C4-2B (cell line): ENCODE results near the gene ZBTB20.

Experiments used
- H3K27ac ChIP-seq: fragments of 450-650 bp; 2 replicates; pipeline ENCODE4 v1.5.1; 2017
- ZFX ChIP-seq: fragments of 450-650 bp; IDR thresholded peaks from 2 replicates; pipeline ENCODE4 v1.6.1; 2017
- TF ChIP-seq, protein P1 (sequence below): fragments of 450-650 bp; conservative IDR thresholded peaks from 2 replicates; pipeline ENCODE4 v1.5.1; 2017; ENCODE audit warnings: mild to moderate bottlenecking

ZBTB20 gene

DNA sequence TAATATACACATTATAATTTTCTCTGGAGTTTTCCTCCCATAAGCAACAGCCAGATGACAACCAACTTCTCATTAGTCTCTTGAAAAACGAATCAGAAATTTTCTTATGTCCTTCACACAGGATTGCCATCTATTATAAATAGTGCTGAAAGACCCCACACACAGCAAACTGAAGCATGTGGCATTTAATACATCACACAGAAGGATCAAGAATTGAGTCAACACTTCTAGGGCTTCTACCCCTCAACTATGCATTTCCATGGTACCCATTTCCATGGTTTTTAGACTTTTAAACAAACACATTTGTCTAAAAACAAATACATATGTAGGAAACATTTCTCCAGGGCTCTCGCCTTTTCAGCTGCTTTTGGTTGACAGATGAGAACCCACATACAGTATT is 282.1 kb downstream of the ZBTB20 start:
- H3K27ac ChIP-seq = no peak overlapping the region
- no peak for TF ChIP-seq ZFX
- TF ChIP-seq, protein P1, sequence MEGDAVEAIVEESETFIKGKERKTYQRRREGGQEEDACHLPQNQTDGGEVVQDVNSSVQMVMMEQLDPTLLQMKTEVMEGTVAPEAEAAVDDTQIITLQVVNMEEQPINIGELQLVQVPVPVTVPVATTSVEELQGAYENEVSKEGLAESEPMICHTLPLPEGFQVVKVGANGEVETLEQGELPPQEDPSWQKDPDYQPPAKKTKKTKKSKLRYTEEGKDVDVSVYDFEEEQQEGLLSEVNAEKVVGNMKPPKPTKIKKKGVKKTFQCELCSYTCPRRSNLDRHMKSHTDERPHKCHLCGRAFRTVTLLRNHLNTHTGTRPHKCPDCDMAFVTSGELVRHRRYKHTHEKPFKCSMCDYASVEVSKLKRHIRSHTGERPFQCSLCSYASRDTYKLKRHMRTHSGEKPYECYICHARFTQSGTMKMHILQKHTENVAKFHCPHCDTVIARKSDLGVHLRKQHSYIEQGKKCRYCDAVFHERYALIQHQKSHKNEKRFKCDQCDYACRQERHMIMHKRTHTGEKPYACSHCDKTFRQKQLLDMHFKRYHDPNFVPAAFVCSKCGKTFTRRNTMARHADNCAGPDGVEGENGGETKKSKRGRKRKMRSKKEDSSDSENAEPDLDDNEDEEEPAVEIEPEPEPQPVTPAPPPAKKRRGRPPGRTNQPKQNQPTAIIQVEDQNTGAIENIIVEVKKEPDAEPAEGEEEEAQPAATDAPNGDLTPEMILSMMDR = no peak

DNA sequence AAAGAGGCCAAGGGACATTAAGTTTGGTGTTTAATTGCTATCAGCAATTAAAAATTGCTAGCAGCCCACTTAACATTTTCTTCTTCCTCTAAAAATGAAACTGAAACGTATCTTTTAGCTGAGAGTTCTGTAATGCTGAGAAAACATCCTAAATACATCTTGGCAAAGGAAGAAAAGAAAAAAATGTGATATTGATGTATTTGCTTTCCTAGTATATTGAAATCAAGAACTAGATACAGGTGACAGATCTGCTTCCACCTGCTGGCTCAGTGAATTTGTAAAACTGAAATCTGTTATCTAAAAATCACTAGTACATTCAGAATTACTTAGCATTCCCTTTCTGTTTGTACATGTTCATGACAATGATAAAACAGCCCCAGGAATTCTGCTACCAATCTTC is 283.2 kb downstream of the ZBTB20 start:
- TF ChIP-seq ZFX = no peak
- TF ChIP-seq, protein P1 = no peak

DNA sequence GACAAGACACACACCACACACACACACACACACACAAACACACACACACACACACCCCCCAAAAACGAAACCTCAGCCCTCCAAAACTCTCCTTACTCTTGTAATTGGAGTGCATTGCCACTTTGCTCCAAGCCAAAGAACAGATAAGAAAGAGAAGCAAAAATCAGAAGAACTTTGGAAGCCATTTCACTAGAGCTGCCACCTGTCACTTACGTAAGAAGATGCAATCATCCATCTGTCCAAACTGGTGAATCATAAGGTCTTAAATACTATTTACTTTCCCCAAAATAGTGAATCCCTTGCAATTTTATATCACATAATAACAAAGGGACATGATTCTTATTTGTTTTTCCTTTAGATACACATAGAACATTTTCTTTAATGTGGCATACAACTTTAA is 285.4 kb downstream of the ZBTB20 start:
- no peak overlapping the region for H3K27ac ChIP-seq
- no peak for TF ChIP-seq ZFX
- TF ChIP-seq, protein P1 = no peak

More for the DNA sequence above, 283.2 kb downstream of the ZBTB20 start:
- H3K27ac ChIP-seq = no peak overlapping the region

DNA sequence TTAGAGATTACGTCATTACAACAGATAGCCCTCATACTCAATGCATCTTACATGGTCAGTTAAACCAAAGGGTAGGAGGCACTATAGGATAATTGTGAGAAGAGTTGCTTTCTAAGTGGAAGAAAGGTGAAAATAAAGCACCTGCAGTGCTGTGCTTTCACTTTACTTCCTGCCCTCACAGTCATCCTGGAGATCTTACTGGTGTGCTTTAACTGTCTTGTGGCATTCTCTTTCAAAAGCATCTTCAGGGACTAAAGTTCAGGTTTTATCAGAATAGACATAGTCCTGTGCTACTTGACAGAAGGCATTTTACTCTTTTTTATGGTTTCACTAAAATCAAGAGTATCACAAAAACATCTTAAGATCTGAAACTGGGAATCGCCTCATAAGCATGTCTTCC is 286.6 kb downstream of the ZBTB20 start:
- TF ChIP-seq ZFX = no peak
- TF ChIP-seq, protein P1 = no peak
- H3K27ac ChIP-seq = no peak overlapping the region

DNA sequence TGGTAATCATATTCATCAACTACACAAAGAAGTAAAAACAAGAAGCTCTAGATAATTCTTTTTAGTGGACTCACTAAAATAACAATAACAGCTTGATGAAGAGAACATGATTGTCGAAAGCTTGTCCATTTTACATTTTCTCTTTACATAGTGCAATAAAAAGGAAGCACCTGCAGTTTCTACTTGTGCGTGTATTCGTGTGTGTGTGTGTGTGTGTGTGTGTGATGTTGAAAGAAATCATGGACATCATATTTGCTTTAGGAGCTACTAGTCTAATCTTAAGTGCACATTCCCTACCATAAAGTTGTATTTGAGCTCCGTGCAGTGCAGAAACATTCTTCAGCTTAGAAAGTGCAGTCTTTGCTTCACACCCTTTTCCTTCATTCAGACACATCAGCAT is 288.8 kb downstream of the ZBTB20 start:
- no peak for TF ChIP-seq ZFX
- TF ChIP-seq, protein P1 = no peak

DNA sequence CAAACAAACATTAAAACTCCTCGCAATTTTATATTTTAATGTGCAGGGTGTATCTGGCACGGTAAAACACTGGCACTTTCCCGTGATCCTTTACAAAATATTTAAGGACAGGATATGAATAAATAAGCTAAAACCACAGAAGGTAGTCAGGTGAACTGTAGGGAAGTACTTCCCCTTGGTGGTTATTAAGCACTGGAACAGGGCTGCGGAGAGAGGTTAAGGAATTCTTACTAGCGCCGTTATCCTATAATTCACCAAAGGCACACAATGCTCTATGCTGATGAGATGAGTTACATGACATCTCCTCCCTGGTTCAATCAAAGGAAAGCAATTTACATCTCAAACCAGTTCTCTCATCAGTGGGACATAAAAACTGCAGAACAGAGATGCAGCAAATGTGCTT is 289.8 kb downstream of the ZBTB20 start:
- H3K27ac ChIP-seq = no peak overlapping the region
- TF ChIP-seq, protein P1 = no peak
- TF ChIP-seq ZFX = no peak

More for the DNA sequence above, 288.8 kb downstream of the ZBTB20 start:
- no peak overlapping the region for H3K27ac ChIP-seq

DNA sequence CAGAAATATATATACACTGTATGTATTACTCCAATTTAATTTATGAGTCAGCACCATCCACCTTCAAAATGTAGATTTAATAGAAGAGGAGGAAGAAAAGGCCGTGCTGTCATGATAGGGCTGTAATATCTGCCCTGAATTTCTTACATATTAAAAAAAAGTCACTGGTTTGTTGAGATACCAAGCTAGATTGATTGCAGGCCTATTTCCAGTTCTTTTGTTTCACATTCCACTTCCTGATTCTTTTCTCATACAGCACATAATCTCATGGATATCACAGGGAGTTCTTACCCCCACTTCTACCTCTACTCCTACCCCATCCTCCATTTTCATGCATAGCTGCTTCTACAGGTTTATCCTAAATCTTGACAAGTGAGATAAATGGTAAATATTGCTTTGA is 290.3 kb downstream of the ZBTB20 start:
- TF ChIP-seq ZFX = no peak
- TF ChIP-seq, protein P1 = no peak
- no peak overlapping the region for H3K27ac ChIP-seq
